NOMO-1 treated with DMSO at 0.1 percent for 48 hours (cell line): ENCODE measurements around the gene VNN1.
"Not testable (repeated sequence)": the region's sequence is repeated elsewhere in the genome, so short reads cannot be mapped to it uniquely, and the experiment has no call there.

Source experiments
- DNase-seq: peaks from one replicate; lab custom pipeline; 2025; ENCODE audit not compliant: unreplicated experiment; lab: John Stamatoyannopoulos, UW

The VNN1 gene

DNA sequence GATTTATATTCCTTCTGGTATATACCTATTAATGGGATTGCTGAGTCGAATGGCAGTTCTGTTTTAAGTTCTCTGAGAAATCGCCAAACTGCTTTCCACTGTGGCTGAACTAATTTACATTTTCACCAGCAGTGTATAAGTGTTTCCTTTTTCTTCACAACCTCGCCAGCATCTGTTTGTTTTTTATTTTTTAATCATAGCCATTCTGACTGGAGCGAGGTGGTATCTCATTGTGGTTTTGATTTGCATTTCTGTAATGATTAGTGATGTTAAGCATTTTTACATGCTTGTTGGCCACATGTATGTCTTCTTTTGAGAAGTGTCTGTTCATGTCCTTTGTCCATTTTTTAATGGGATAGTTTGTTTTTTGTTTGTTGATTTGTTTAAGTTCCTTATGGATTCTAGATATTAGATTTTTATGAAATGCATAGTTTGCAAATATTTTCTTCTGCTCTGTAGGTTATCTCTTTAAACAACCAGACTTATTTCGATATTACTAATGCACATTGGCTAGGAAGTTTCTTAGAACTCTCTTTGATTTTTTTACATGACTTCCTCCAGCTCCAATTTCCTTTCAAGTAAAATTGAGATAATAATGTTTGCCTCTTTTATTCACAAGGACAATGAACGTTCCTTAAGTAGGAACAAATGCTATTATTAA, 12.2 kb upstream of the VNN1 start:
- no peak for DNase-seq

DNA sequence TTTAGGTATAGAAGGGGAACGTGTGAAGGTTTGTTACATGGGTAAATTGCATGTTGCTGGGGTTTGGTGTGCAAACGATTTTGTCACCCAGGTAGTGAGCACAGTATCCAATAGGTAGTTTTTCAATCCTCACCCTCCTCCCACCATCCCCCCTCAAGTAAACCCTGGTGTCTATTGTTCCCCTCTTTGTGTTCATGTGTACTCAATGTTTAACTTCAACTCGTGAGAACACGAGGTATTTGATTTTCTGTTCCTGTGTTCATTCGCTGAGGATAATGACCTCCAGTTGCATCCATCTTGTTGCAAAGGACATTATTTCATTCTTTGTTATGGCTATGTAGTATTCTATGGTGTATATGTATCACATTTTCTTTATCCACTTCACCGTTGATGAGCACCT, 11.6 kb upstream of the VNN1 start:
- no peak for DNase-seq

DNA sequence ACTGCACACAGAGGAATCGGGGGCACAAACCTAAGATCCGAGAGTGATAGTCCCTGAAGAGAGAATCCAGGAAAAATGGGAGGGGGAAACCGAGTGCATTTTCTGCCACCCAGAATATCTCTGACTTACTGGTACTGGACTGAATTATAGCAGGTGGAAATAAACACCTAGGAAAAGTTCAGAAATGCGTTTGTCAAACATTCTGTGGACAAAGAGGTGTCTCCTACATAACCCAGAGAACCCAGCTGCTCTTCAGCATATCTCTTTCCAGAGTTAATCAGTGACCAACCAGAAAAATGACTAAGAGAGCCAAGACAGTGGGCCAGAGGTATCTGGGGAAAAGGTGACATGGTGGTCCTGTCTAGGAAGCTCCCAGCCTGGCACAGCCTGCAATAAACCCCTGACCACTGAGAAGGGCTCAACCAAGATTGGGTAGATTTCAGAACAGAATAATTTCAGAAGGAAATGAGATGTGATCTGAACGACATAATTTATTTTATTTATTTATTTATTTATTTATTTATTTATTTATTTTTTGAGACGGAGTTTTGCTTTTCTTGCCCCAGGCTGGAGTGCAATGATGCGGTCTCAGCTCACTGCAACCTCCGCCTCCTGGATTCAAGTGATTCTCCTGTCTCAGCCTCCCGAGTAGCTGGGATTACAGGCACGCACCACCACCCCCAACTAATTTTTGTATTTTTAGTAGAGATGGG, 6.0 kb upstream of the VNN1 start:
- DNase-seq = no peak

- DNase-seq = no peak
These were observed 2.2 kb upstream of the VNN1 start for GRCh38 chr6:132715881-132716637.

DNA sequence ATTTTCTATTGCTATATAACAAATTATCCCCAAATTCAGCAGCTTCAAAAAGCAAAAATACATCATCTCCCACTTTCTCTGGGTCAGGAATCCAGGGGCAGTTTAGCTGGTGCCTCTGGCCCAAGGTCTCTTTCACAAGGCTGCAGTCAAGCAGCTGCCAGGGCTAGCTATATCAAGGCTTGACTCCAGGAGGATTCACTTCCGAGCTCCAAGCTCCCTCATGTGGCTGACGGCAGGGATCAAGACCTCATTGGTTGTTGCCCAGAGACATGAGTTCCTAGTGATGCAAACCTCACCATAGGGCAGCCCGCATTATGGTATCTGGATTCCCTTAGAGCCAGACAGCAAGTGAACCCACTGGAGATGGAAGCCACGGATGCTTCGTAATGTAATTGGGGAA, 1.3 kb upstream of the VNN1 start:
- no peak for DNase-seq

- no peak for DNase-seq
These were observed 305 bp upstream of the VNN1 start for GRCh38 chr6:132714160-132714559.

DNA sequence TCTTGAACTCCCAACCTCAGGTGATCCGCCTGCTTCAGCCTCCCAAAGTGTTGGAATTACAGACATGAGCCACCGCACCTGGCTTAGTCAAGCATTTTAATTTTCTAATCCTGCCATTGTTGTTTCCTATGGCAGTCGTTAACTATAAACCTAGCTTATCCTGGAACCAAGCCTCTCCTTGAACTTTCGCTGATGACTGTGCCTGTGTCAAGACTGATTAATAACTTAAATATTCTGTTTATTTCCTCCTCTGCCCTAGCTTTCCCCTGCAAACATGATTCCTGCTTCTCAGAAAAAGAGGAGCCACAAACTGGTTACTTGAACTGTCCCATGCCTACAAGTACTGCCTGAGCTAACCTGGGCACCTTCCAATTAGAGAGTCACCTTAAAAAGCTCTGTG, 1.5 kb downstream of the VNN1 start:
- no peak for DNase-seq

- DNase-seq = no peak
These were observed 5.1 kb downstream of the VNN1 start for GRCh38 chr6:132708771-132709170.

DNA sequence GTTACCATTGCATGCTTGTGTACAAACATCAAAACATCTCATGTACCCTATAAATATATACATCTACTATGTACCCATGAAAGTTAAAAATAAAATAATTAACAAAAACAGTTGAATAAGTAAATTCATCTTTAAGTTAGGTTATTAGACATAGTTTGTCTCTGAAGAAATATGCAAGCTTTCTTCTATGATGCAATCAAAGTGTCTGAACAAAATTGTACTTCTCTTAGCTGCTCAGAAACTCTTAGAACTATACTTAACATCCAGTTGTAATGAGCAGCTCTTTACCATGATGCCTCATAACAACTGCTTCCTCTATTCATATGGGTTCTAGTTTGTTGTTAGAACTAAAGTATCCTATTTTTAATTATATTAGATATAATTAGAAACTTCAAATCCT, 5.9 kb downstream of the VNN1 start:
- DNase-seq = no peak

DNA sequence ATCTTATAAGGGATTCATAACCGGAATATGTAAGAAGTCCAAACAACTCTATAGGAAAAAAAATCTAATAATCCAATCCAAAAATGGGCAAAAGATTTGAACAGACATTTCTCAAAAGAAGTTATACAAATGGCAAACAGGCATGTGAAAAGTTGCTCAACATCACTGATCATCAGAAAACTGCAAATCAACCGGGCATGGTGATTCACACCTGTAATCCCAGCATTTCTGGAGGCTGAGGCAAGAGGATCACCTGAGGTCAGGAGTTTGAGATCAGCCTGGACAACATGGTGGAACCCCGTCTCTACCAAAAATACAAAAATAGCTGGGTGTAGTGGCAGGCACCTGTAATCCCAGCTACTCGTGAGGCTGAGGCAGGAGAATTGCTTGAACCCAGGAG, 7.1 kb downstream of the VNN1 start:
- not testable (repeated sequence) for DNase-seq

DNA sequence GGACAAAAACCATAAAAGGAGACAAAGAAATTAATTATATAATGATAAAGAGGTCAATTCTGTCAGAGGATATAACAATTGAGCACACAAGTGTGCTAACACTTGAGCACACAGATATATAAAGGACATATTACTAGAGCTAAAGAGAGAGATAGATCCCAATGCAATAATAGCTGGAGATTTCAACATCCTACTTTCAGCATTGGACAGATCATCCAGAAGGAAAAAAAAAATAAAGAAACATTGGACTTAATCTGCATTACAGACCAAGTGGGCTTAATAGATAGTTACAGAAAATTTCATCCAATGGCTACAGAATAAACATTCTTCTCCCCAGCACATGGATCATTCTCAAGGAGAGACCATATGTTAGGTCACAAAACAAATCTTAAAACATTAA, 9.9 kb downstream of the VNN1 start:
- DNase-seq = no peak

- DNase-seq = peak; percentile 29
These were observed 15.2 kb downstream of the VNN1 start for GRCh38 chr6:132698608-132699007.

DNA sequence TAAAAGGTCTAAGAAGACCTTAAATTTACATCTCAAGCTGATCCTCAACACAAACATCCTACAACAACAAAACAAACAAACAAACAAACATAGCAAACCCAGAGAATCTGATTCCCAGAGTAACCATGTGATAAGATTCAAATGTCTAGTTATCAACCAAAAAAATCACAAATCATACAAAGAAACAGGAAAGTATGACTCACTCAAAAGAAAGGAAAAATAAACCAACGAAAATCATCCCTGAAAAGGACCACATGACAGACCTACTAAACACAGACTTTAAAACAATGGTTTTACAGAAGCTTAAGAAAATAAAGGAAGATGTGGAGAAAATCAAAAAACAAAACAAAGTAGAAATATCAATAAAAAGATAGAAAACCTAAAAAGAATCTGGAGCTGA, 18.1 kb downstream of the VNN1 start:
- DNase-seq = no peak

DNA sequence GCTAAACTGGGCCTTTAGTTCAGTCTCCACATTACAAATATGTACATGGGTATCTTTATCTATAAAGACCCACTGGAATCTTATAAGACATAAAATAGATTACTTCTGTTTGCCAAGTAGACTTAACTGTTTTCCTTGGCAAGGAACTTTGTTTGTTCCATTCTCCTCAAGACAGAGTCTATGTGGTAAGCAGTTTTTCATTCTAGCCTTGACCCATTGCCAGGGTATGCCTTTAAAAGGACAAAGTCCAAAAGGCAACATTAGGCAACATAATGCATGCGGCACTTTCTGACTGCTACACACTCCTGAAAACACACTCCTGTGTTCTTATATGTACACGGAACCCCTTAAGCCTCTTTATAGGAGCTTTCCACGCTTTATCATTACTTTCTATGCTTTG, 20.4 kb downstream of the VNN1 start:
- no peak for DNase-seq

DNA sequence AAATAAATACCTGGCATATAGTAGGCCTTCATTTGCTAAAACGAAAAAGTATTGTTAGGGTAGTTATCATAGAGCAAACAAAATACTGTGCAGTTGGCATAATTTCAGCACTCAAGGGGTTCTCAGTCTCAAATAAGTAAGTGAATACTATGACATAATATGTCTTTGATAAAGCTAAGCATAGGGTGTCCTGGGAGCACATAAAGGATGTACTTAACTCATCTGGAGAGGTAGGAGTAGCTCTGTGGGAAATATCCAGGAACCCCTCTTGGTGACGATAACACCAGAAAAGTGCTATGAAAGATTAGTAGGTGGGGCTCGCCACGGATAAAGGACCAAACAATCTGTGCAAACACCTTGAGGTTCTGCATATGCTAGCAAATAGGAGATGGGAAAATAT, 23.2 kb downstream of the VNN1 start:
- DNase-seq = no peak

DNA sequence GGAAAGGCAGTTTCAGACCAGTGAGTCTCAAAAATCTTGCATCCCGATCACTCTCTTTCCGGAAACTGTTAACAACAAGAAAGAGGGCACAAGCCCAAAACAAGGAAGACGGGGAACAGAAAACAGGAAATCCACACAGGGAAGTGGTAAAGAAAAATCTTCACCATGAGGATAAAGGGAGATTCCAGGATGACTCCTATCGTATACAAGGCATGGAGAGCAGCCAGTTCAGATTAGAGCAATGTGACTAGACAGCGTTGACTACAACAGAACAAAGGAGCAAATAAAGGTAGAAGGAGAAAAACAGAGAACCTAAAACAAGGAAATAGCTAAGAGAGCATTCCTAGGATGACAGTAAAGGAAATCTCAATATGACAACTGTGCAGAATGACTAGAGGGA, 26.5 kb downstream of the VNN1 start:
- no peak for DNase-seq

DNA sequence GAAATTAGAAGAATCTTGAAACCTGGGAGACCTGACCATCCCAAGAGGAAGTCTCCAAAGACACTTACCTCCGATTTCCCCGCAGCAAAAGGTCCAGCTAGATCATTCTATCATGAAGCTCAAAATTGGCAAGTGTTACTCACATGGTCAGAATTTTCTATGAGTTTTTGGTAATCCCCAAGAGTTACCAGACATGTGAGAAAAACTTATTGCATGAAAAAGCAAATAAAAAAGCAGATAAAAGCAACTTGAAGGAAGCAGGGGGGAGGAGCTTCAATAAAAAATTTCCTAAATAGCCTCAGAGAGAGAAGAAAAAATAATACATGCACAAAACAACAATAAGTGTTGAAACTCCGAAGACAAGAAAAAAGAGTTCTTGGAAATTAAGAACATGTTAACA, 27.3 kb downstream of the VNN1 start:
- DNase-seq = no peak

GRCh38 chr6:132685009-132685408, 28.8 kb downstream of the VNN1 start:
- DNase-seq = peak; percentile 42

- DNase-seq = no peak
These were observed 29.6 kb downstream of the VNN1 start for GRCh38 chr6:132684272-132684671.

DNA sequence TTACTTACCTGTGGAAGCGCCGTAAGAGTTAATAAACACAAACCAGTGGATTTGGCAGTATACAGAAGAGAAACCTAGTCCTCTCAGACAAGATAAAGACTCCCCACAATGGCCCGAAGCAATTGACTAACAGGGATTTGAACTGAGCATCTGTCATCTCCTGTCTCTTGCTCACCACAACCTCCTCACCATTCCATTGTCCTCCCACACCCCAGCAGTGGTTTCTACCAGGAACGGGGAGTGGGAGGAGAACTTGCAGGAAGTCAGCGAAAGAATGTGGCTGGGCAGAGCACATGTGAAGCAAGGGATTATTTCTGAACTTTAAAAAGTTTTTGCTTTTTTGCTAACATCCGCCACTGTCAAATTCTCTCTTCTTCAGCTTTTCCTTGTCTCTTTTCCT, 30.3 kb downstream of the VNN1 start:
- DNase-seq = no peak

DNA sequence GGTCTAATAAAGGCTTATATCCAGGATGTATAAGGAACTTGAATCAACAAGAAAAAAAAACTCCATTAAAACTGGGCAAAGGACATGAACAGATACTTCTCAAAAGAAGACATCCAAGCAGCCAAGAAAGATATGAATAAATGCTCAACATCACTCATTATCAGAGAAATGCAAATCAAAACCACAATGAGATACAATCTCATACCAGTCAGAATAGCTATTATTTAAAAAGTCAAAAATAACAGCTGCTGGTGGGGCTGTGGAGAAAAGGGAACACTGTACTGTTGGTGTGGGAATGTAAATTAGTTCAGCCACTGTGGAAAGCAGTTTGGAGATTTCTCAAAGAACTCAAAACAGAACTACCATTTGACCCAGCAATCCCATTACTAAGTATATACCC, 34.8 kb downstream of the VNN1 start:
- DNase-seq = not testable (repeated sequence)

DNA sequence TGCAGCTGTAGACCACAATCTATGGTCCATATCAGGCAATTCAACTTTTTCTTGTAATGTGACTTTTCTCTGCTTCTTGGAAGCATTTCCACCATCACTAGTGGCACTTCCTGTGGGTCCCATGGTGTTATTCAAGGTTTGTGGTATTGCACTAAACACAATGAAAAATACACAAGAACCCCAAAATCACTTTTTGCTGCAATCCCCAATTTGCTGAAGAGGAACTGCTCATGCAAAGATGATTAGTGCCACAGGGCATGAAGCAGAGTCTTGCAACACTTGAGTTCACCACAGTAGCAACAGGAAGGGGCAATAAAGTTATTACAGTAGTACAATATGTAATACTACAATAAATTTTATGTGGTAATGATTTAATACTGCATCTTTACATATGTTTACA, 38.1 kb downstream of the VNN1 start:
- peak; percentile 87 for DNase-seq
